GM23248 (cell line): ENCODE results near the gene WFDC12. TPM values are rescaled to one million over a fixed set of nuclear protein-coding genes. Genes with fewer than 3 reads are reported as not detected.

Experiments
- DNase-seq: peaks from one replicate; pipeline ENCODE4 v3.0.0-alpha.2; 2015
- H2AFZ ChIP-seq: fragments of 200-600 bp; sonication (generic); 2 replicates; pipeline ENCODE4 v1.6.1; 2016; ENCODE audit warnings: antibody characterized with exemption
- H3F3A ChIP-seq: fragments of 200-600 bp; sonication (generic); 2 replicates; pipeline ENCODE4 v1.6.1; 2016; ENCODE audit warnings: mild to moderate bottlenecking, antibody characterized with exemption, mixed run types; ENCODE audit not compliant: insufficient read depth
- H3K27ac ChIP-seq: fragments of 200-600 bp; sonication (generic); 2 replicates; pipeline ENCODE4 v1.5.1; 2016; ENCODE audit warnings: mild to moderate bottlenecking
- H3K27me3 ChIP-seq: fragments of 200-600 bp; sonication (generic); replicated peaks from 2 replicates; pipeline ENCODE4 v1.6.1; 2016; ENCODE audit warnings: mild to moderate bottlenecking; ENCODE audit not compliant: insufficient read depth
- H3K36me3 ChIP-seq: fragments of 200-600 bp; sonication (generic); 2 replicates; pipeline ENCODE4 v1.6.1; 2016; ENCODE audit warnings: low read depth, mild to moderate bottlenecking
- H3K4me1 ChIP-seq: fragments of 200-600 bp; sonication (generic); 2 replicates; pipeline ENCODE4 v1.6.1; 2016; ENCODE audit warnings: mild to moderate bottlenecking; ENCODE audit not compliant: insufficient read depth
- H3K4me2 ChIP-seq: fragments of 200-600 bp; sonication (generic); one replicate; pipeline ENCODE4 v1.6.1; 2016; ENCODE audit warnings: mild to moderate bottlenecking; ENCODE audit not compliant: unreplicated experiment
- H3K4me3 ChIP-seq: fragments of 200-600 bp; sonication (generic); 2 replicates; pipeline ENCODE4 v1.5.1; 2016; ENCODE audit warnings: mild to moderate bottlenecking
- H3K79me2 ChIP-seq: fragments of 200-600 bp; sonication (generic); 2 replicates; pipeline ENCODE4 v1.6.1; 2016; ENCODE audit warnings: mild to moderate bottlenecking; ENCODE audit not compliant: insufficient read depth
- H3K9ac ChIP-seq: fragments of 200-600 bp; sonication (generic); 2 replicates; pipeline ENCODE4 v1.6.1; 2016; ENCODE audit warnings: mild to moderate bottlenecking
- H3K9me2 ChIP-seq: fragments of 200-600 bp; sonication (generic); 2 replicates; pipeline ENCODE4 v1.6.1; 2016; ENCODE audit warnings: mixed run types, mild to moderate bottlenecking, moderate library complexity; ENCODE audit not compliant: insufficient read depth
- H3K9me3 ChIP-seq: fragments of 200-600 bp; sonication (generic); one replicate; pipeline ENCODE4 v1.6.1; 2017; ENCODE audit warnings: low read depth
- H4K20me1 ChIP-seq: fragments of 200-600 bp; sonication (generic); 2 replicates; pipeline ENCODE4 v1.6.0; 2016; ENCODE audit not compliant: insufficient read depth
- EZH2 ChIP-seq: fragments of 200-600 bp; sonication (generic); IDR thresholded peaks from 2 replicates; pipeline ENCODE4 v1.6.1; 2018; ENCODE audit warnings: antibody characterized with exemption, mild to moderate bottlenecking; ENCODE audit not compliant: insufficient read depth, poor library complexity, severe bottlenecking
- EZH2phosphoT487 ChIP-seq: fragments of 200-600 bp; sonication (generic); IDR thresholded peaks from 2 replicates; pipeline ENCODE4 v1.6.1; 2018; ENCODE audit warnings: antibody characterized with exemption, moderate library complexity, mild to moderate bottlenecking, low read depth; ENCODE audit not compliant: insufficient read depth
- WGBS, 2 experiments: methylation state at CpG; one replicate each; pipeline ENCODE4 v1.1.6; 2015 to 2017; ENCODE audit warnings: low lambda C conversion rate in 2 of 2, low coverage in 1 of 2; ENCODE audit errors: missing lambda C conversion rate in 2 of 2; 5-methylcytosine and 5-hydroxymethylcytosine counted together
- in situ Hi-C: fragments of 300-500 bp; cut with MboI; formaldehyde crosslinking; loops from 2 replicates; pipeline ENCODE4 v1.15.0; 2020
- polyA plus RNA-seq: library from polyadenylated mRNA; unstranded; fragments of >200 nt; fragmentation: Nextera tagmentation; extraction: Ambion mirVana; gene quantifications from 2 replicates; pipeline ENCODE4 v1.2.1, GENCODE V29; 2016
- total RNA-seq: library from RNA; depleted of rRNA; stranded (reverse); fragments of >200 nt; shearing (Covaris generic); gene quantifications from 2 replicates; pipeline ENCODE4 v1.2.3, GENCODE V29; 2014

The WFDC12 gene
- total and polyA plus RNA-seq, 2 experiments from 2014 or later, result not detected

DNA sequence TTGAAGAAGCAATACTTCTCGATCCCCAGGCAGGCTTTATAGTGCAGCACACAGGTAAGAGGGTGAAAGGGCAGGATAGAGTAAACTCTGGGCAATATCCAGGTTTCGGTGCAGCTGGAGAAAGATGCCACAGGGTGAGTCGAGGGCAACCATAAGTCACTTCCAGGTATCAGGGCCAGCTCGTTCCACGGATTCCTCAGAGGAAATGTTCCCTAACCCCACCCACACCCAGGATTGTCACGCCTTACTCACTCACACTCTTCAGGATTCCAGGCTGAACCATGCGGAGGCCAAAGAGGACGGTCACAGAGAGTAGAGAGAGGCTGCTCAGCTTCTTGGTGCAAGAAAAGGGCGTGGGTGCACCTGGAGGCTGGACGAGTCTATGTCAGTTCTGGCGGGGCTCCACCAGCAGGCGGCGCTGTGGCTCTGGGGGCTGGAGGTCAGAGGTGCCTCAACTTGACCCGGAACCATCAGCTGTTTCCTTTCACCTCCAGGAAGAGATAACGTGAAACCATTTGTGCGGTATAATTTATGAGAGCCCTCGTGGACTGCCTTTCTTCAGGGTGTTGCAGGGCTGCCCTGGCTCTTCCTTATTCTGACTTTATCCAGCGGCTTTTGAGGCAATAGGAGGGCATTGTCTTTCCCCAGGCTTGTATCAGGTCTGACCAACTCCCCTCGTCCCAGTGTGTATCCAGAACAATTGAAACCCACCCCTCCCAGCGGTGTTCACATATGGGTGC, 14.5 kb upstream of the WFDC12 start:
- DNase-seq, result peak; percentile 43
- 21 to 23% methylated on average over 20 of the region's 20 CpGs for WGBS, 2 experiments
- no peak for TF ChIP-seq EZH2
- TF ChIP-seq EZH2phosphoT487, result no peak

GRCh38 chr20:45136911-45137310, 12.6 kb upstream of the WFDC12 start:
- DNase-seq, result no peak
- no peaks in the 10 kb centered on the region for H3F3A ChIP-seq
- H3K4me3 ChIP-seq, result no peak overlapping the region
- peaks cover 26% of the 10 kb centered on the region for H3K27me3 ChIP-seq
- no peaks in the 10 kb centered on the region for H3K36me3 ChIP-seq
- H3K9me3 ChIP-seq, result no peaks in the 10 kb centered on the region
- TF ChIP-seq EZH2, result no peak
- no peak for TF ChIP-seq EZH2phosphoT487
- in situ Hi-C loops, result loop anchor here (25.0 kb wide), 1 partner anchor 350 kb away; no protein-coding TSS in a partner anchor
- H3K4me1 ChIP-seq, result no peaks in the 10 kb centered on the region
- no peak overlapping the region for H3K27ac ChIP-seq
- no peak overlapping the region for H3K4me2 ChIP-seq
- no peak overlapping the region for H3K9ac ChIP-seq
- H3K9me2 ChIP-seq, result no peaks in the 10 kb centered on the region
- no peaks in the 10 kb centered on the region for H4K20me1 ChIP-seq
- no peaks in the 10 kb centered on the region for H3K79me2 ChIP-seq
- WGBS, 2 experiments, result 39 to 51% methylated on average over 2 of the region's 2 CpGs
- no peak overlapping the region for H2AFZ ChIP-seq

More for the DNA sequence above, 14.5 kb upstream of the WFDC12 start:
- Histone ChIP-seq H3K9ac (no peak overlapping the region), H3K9me2 (no peaks in the 10 kb centered on the region), H3K4me3 (no peak overlapping the region), H3K27me3 (peaks cover 15% of the 10 kb centered on the region), H3F3A (no peaks in the 10 kb centered on the region), H3K4me2 (no peak overlapping the region), H2AFZ (no peak overlapping the region), H3K4me1 (no peaks in the 10 kb centered on the region), H3K27ac (no peak overlapping the region), H4K20me1 (no peaks in the 10 kb centered on the region), H3K36me3 (no peaks in the 10 kb centered on the region), H3K9me3 (no peaks in the 10 kb centered on the region), H3K79me2 (no peaks in the 10 kb centered on the region)
- in situ Hi-C loops, result loop anchor here (25.0 kb wide), 1 partner anchor 349 kb away; no protein-coding TSS in a partner anchor

DNA sequence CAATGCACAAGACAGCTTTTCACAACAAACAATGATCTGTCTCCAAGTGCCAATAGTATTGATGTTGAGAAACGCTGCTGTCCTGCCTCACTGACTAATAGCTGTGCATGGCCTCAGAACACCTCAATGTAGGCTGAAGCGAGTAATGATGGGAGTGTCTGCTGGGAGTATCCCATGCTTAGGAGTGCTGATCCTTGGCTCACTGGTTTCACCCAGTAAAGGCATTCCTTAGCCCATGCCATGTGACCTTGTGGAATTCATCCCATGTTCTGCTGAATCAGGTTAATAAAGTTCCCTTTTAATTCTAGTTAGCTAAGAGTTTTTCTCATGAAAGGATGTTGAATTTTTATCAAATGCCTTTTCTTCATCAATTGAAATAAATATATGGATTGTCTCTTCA, 3.8 kb upstream of the WFDC12 start:
- WGBS, 2 experiments, result 55 to 58% methylated on average over 2 of the region's 2 CpGs
- in situ Hi-C loops, result loop anchor here (25.0 kb wide), 1 partner anchor 359 kb away; no protein-coding TSS in a partner anchor
- no peak for TF ChIP-seq EZH2
- no peak for TF ChIP-seq EZH2phosphoT487
- Histone ChIP-seq H3K4me2 (no peak overlapping the region), H3K9me3 (no peaks in the 10 kb centered on the region), H3K4me3 (no peak overlapping the region), H3K27ac (no peak overlapping the region), H3F3A (no peaks in the 10 kb centered on the region), H2AFZ (no peak overlapping the region), H3K36me3 (no peaks in the 10 kb centered on the region), H3K27me3 (peaks cover 45% of the 10 kb centered on the region), H3K79me2 (no peaks in the 10 kb centered on the region), H3K9ac (no peak overlapping the region), H3K9me2 (no peaks in the 10 kb centered on the region), H3K4me1 (no peaks in the 10 kb centered on the region), H4K20me1 (no peaks in the 10 kb centered on the region)
- DNase-seq, result peak; percentile 47

DNA sequence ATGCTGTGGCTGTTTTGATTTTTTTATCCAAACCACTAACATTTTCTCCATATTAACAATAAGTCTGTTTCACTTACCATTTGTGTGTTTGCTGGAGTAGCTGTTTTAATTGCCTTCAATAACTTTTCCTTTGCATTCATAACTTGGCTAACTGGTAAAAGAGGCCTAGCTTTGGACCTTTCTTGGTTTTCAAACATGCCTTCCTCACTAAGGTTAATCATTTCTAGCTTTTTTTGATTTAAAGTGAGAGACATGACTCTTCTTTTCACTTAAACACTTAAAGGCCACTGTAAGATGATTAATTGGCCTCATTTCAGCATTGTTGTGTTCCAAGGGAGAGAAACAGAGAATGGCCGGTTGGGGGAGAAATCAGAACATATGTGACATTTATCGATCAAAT, 2.9 kb downstream of the WFDC12 start:
- no peaks in the 10 kb centered on the region for H4K20me1 ChIP-seq
- H3K9me3 ChIP-seq, result no peaks in the 10 kb centered on the region
- DNase-seq, result no peak
- H3K27me3 ChIP-seq, result peaks cover 46% of the 10 kb centered on the region
- H3K4me2 ChIP-seq, result no peak overlapping the region
- H3K4me3 ChIP-seq, result no peak overlapping the region
- H2AFZ ChIP-seq, result no peak overlapping the region
- H3K79me2 ChIP-seq, result no peaks in the 10 kb centered on the region
- in situ Hi-C loops, result no loop called here
- H3K4me1 ChIP-seq, result no peaks in the 10 kb centered on the region
- H3K9me2 ChIP-seq, result no peaks in the 10 kb centered on the region
- H3K27ac ChIP-seq, result no peak overlapping the region
- no peaks in the 10 kb centered on the region for H3K36me3 ChIP-seq
- 75 to 80% methylated on average over 2 of the region's 2 CpGs for WGBS, 2 experiments
- no peaks in the 10 kb centered on the region for H3F3A ChIP-seq
- H3K9ac ChIP-seq, result no peak overlapping the region
- TF ChIP-seq EZH2phosphoT487 (no peak), EZH2 (no peak)
